GM21737 (cell line): ENCODE results near the gene FRA10AC1.

ENCODE experiments used
- ATAC-seq: cut with Tn5 transposase; IDR thresholded peaks from one replicate; pipeline ENCODE4 v1.9.1; 2021; ENCODE audit warnings: mild to moderate bottlenecking, moderate library complexity; ENCODE audit not compliant: unreplicated experiment

FRA10AC1 gene

GRCh38 chr10:93702210-93703001, at the start of gene FRA10AC1:
Gene FRA10AC1 (minus strand): TSS chr10:93702592. CDS start chr10:93700106, 2,486 bp downstream.
- peak; percentile 75 for ATAC-seq

- no peak for ATAC-seq
These were observed 49.4 kb upstream of the FRA10AC1 start for GRCh38 chr10:93751832-93752231.

GRCh38 chr10:93751124-93751523, 48.7 kb upstream of the FRA10AC1 start:
- ATAC-seq: no peak

GRCh38 chr10:93749218-93749799, 46.9 kb upstream of the FRA10AC1 start:
- ATAC-seq: no peak

GRCh38 chr10:93746844-93747284, 44.5 kb upstream of the FRA10AC1 start:
- no peak for ATAC-seq

- ATAC-seq: no peak
These were observed 43.1 kb upstream of the FRA10AC1 start for GRCh38 chr10:93745408-93746065.

GRCh38 chr10:93742633-93743349, 40.4 kb upstream of the FRA10AC1 start:
- ATAC-seq: peak; percentile 85

- ATAC-seq: no peak
These were observed 39.0 kb upstream of the FRA10AC1 start for GRCh38 chr10:93741367-93741766.

- no peak for ATAC-seq
These were observed 23.6 kb upstream of the FRA10AC1 start for GRCh38 chr10:93726024-93726423.

GRCh38 chr10:93723153-93723552, 20.8 kb upstream of the FRA10AC1 start:
- ATAC-seq: no peak

- ATAC-seq: no peak
These were observed 20.2 kb upstream of the FRA10AC1 start for GRCh38 chr10:93722550-93722949.

GRCh38 chr10:93719901-93720300, 17.5 kb upstream of the FRA10AC1 start:
- ATAC-seq: no peak

- peak; percentile 53 for ATAC-seq
These were observed 16.7 kb upstream of the FRA10AC1 start for GRCh38 chr10:93718937-93719725.

GRCh38 chr10:93716766-93717165, 14.4 kb upstream of the FRA10AC1 start:
- no peak for ATAC-seq

GRCh38 chr10:93715345-93715744, 13.0 kb upstream of the FRA10AC1 start:
- peak; percentile 71 for ATAC-seq

- ATAC-seq: no peak
These were observed 10.2 kb upstream of the FRA10AC1 start for GRCh38 chr10:93712593-93712992.

- ATAC-seq: no peak
These were observed 9.5 kb upstream of the FRA10AC1 start for GRCh38 chr10:93711891-93712290.

GRCh38 chr10:93710333-93710909, 8.0 kb upstream of the FRA10AC1 start:
- no peak for ATAC-seq

- no peak for ATAC-seq
These were observed 5.2 kb upstream of the FRA10AC1 start for GRCh38 chr10:93707623-93708022.

- ATAC-seq: no peak
These were observed 2.1 kb upstream of the FRA10AC1 start for GRCh38 chr10:93704451-93704850.
